ENCODE results near the gene CST7. TPM values are rescaled to one million over a fixed set of nuclear protein-coding genes. Genes with fewer than 3 reads are reported as not detected.
A peak's percentile ranks its signal among the peaks of the same experiment; 100 is the strongest.

CST7 gene
- total RNA-seq, 2 donors from 2014 or later = 5.4 to 10.9 TPM

- DNase-seq (ENCODE audit: low spot score) (peak; percentile 91), ATAC-seq (ENCODE audit: insufficient number of reproducible peaks, low FRiP score, low read depth) (peak; percentile 83)
- Histone ChIP-seq H3K4me3 (peak within 1 kb of the TSS; percentile 77), H3K27me3 (replicated peaks; ENCODE audit: insufficient read depth) (no peaks in the 10 kb centered on the region), H3K4me1 (ENCODE audit: control insufficient read depth in 1 of 2, low read depth in 2 of 2) (peaks cover 12 to 35% of the 10 kb centered on the region in 2 donors), H3K36me3 (no peaks in the 10 kb centered on the region), H3K9me3 (no peaks in the 10 kb centered on the region), H3K27ac (peak within 1 kb of the TSS; percentile 96 to 97)
- no peak for TF ChIP-seq CTCF (IDR thresholded peaks at IDR 0.05)
These were observed 43.6 kb downstream of the CST7 start, which contains the start of gene APMAP for GRCh38 chr20:24992487-24993205. Gene APMAP, minus strand, starts transcription at chr20:24992751. Its CDS starts 63 bp downstream, at chr20:24992688.

GRCh38 chr20:24993337-24994185, 44.5 kb downstream of the CST7 start:
- Histone ChIP-seq H3K4me1 (ENCODE audit: control insufficient read depth in 1 of 2, low read depth in 2 of 2) (peaks cover 12 to 35% of the 10 kb centered on the region in 2 donors), H3K27ac (peak overlapping the region; percentile 96 to 97), H3K9me3 (no peaks in the 10 kb centered on the region), H3K36me3 (no peaks in the 10 kb centered on the region), H3K27me3 (replicated peaks; ENCODE audit: insufficient read depth) (no peaks in the 10 kb centered on the region), H3K4me3 (peak overlapping the region; percentile 77)
- TF ChIP-seq CTCF (IDR thresholded peaks at IDR 0.05) = no peak
- ATAC-seq (ENCODE audit: insufficient number of reproducible peaks, low FRiP score, low read depth) (no peak), DNase-seq (ENCODE audit: low spot score) (no peak)

GRCh38 chr20:24994186-24994465, 45.1 kb downstream of the CST7 start:
- Histone ChIP-seq H3K27me3 (replicated peaks; ENCODE audit: insufficient read depth) (no peaks in the 10 kb centered on the region), H3K4me3 (no peak overlapping the region), H3K36me3 (no peaks in the 10 kb centered on the region), H3K4me1 (ENCODE audit: control insufficient read depth in 1 of 2, low read depth in 2 of 2) (peaks cover 12 to 35% of the 10 kb centered on the region in 2 donors), H3K27ac (no peak overlapping the region), H3K9me3 (no peaks in the 10 kb centered on the region)
- no peak for TF ChIP-seq CTCF (IDR thresholded peaks at IDR 0.05)
- ATAC-seq (ENCODE audit: insufficient number of reproducible peaks, low FRiP score, low read depth) = no peak
- no peak for DNase-seq (ENCODE audit: low spot score)

GRCh38 chr20:24994470-24995368, 45.6 kb downstream of the CST7 start:
- ATAC-seq (ENCODE audit: insufficient number of reproducible peaks, low FRiP score, low read depth) (no peak), DNase-seq (ENCODE audit: low spot score) (peak; percentile 40)
- Histone ChIP-seq H3K9me3 (no peaks in the 10 kb centered on the region), H3K27me3 (replicated peaks; ENCODE audit: insufficient read depth) (no peaks in the 10 kb centered on the region), H3K4me1 (ENCODE audit: control insufficient read depth in 1 of 2, low read depth in 2 of 2) (peaks cover 12 to 35% of the 10 kb centered on the region in 2 donors), H3K27ac (no peak overlapping the region), H3K36me3 (no peaks in the 10 kb centered on the region), H3K4me3 (peak overlapping the region; percentile 43)
- TF ChIP-seq CTCF (IDR thresholded peaks at IDR 0.05) = peak; percentile 89
